HG03103 (cell line): ENCODE results near the gene FADD.
"Not testable (repeated sequence)": the region's sequence is repeated elsewhere in the genome, so short reads cannot be mapped to it uniquely, and the experiment has no call there.

Source experiments
- ATAC-seq: cut with Tn5 transposase; IDR thresholded peaks from one replicate; pipeline ENCODE4 v1.9.1; 2021; ENCODE audit warnings: low read depth; ENCODE audit not compliant: unreplicated experiment

Gene FADD

DNA sequence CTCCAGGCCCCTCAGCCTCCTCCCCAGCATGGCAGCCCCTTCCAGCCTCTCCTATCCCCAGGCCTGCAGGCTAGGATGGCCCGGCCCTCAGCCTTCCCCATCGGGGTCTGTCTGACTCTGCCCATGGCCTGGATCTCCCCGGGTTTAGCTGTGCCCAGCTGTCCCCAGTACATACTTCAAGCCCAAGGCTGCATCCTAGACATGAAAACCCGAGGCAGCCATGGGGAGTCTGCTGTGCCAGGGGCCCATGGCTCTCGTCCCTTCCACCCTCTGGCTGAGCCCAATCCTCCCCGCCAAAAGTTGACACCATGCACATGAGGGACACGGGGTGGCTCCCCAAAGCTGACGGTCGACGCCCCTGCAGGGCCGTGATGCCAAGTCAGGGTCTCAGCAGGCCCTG is 22.2 kb upstream of the FADD start:
- ATAC-seq = no peak

- no peak for ATAC-seq
Observed at GRCh38 chr11:70182266-70182665, 20.8 kb upstream of the FADD start.

DNA sequence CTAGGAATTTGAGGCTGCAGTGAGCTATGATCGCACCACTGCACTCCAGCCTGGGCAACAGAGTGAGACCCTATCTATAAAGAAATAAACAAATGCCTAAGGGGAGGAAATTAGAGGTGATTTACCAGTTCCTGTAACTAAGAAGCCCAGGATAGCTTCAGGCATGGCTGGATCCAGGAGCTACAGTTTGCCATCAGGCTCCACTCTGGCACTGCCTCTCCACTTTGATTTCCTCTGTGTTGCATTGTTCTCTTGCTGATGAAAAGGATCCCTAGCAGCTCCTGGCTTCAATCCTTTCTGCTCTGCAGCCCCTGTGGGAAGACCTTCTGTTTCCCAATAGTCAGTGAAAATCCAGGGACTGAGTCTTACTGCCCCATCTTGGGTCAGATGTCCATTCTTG is 20.1 kb upstream of the FADD start:
- ATAC-seq = no peak

- no peak for ATAC-seq
Observed at GRCh38 chr11:70183483-70184176, 19.5 kb upstream of the FADD start.

DNA sequence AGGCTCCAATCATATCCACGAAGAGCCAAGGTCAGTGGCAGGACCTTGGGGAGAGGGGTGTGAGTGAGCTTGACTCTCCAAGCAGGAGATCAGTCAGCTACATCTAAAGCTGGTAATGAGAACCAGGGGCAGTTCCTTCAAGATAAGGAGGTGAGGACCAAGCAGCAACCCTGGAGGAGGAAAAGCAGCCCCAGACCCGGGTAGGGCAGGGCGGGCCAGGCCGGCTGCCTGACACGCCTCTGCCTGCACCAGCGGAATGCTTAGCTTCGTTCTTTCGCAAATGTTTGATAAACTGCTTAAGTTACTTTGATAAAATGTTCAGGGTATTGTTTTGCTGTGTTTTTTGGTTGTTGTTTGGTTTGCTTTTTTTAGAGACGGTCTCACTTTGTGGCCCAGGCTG is 18.7 kb upstream of the FADD start:
- ATAC-seq = no peak

- no peak for ATAC-seq
Observed at GRCh38 chr11:70185348-70186055, 17.6 kb upstream of the FADD start.

DNA sequence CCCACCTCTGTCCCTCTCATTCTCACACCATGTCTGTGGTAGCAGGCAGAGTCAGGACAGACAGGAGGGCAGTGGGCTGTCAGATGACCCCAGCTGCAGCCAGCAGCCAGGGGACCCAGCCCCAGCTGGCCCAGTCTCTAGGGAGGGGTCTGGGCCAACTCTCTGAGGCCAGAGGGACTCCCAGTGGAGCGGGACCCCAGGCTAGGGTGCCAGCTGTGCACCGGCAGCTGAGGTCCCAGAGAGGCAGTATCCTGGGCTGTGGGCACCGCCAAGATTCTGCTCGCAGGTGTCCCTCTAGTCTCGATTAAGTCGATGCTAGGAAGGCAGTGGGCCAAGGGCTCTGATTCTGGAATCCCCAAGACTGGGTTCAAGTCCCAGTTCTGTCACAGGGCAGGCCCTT is 16.7 kb upstream of the FADD start:
- ATAC-seq = no peak

DNA sequence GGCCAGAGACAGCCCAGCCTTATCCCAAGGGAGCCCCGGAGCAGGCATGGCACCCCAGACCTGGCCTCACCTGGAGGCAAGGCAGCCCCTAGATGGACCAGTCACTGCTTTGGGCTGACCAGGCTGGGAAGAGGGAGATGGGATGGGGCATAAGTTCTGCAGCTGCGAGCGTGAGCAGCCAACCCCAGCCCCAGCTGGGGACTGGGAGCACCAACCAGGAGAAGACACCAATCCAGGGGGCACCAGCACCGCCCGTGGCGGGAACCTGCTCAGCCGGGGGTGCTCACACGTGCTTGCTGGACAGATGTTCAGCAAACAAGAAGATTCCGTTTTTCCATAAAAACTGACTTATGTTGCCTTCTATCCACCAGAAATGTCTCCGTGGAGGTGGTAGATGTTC is 16.2 kb upstream of the FADD start:
- no peak for ATAC-seq

- ATAC-seq = no peak
Observed at GRCh38 chr11:70187771-70188170, 15.3 kb upstream of the FADD start.

- no peak for ATAC-seq
Observed at GRCh38 chr11:70189622-70190021, 13.5 kb upstream of the FADD start.

DNA sequence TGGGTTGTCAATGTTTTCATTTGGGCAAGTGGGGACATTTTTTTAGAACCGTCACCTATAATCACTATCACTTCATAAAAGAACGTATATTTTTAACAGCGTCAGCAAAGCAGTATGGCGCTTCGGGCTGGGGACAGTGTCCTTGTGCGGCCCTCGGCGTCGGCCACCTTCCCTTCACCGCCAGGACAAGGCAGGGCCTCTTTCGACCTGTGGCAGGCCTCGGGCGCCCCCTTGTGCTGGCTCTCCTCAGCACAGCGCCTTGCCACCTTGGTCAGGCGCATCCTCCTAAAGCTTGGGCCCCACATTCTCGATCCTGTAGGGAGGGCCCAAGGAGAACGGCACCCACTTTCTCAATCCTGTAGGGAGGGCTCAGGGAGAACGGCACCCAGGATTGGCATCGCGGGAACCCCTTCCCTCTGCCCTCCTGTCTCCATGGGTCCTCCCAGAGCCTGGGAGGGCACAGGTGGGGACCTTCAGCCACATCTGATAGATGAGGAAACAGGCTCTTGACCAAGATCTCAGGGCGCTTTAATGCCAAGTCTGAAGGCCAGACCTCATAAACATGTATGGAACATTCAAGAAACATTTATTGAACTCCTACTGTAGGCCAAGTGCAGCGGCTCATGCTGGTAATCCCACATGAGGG is 11.5 kb upstream of the FADD start:
- ATAC-seq = no peak

GRCh38 chr11:70192666-70193410 is 10.3 kb upstream of the FADD start:
- no peak for ATAC-seq

DNA sequence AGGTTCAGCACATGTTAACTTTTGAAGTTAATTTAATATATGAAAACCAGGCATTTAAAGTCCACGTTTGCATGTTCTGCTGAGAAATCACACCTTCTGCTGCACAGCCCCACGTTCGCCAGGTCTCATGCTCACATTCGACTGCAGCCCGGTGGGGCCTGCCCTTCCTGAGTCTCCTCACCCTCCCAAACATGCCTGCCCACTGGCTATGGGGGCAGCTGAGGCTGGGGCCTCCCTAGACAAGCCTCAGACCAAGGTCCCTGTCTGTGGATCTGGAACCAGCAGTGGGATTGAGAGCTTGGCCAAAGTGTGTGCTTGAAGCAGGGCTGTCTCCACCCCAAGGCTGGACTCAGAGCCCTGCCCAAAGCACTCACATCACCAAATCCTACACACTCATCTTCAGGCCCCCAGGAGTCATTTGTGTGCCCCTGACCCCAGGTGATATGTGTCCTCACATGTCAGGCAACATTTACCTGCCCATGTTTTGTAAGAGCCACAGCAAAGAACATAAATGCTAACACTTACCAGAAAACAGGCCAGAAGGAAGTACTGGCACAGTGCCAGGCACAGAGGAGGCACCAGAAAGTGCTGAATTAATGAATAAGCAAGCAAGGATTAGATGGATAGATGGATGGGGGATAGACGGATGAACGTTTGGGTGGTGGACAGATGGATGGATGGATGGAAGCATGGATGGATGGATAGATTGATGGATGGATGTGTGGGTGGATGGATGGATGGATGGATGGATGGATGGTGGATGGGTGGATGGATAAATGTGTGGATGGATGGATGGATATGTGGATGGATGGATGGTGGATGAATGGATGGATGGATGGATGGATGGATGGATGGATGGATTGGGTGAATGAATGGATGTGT is 9.4 kb upstream of the FADD start:
- no peak for ATAC-seq

- ATAC-seq = no peak
Observed at GRCh38 chr11:70194792-70195791, 8.0 kb upstream of the FADD start.

- ATAC-seq = no peak
Observed at GRCh38 chr11:70200212-70200844, 2.8 kb upstream of the FADD start.

DNA sequence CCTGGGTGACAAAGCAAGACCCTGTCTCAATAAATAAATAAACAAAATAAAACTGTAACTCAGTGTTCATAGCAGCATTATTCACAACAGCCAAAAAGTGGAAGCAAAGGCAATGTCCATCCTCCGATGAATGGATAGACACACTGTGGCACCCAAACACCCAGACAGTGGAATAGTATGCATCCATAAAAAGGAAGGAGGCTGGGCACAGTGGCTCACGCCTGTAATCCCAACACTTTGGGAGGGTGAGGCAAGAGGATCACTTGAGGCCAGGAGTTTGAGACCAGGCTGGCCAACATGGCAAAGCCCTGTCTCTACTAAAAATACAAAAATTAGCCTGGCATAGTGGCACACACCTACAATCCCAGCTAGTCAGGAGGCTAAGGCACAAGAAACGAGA is 2.0 kb upstream of the FADD start:
- ATAC-seq = not testable (repeated sequence)

DNA sequence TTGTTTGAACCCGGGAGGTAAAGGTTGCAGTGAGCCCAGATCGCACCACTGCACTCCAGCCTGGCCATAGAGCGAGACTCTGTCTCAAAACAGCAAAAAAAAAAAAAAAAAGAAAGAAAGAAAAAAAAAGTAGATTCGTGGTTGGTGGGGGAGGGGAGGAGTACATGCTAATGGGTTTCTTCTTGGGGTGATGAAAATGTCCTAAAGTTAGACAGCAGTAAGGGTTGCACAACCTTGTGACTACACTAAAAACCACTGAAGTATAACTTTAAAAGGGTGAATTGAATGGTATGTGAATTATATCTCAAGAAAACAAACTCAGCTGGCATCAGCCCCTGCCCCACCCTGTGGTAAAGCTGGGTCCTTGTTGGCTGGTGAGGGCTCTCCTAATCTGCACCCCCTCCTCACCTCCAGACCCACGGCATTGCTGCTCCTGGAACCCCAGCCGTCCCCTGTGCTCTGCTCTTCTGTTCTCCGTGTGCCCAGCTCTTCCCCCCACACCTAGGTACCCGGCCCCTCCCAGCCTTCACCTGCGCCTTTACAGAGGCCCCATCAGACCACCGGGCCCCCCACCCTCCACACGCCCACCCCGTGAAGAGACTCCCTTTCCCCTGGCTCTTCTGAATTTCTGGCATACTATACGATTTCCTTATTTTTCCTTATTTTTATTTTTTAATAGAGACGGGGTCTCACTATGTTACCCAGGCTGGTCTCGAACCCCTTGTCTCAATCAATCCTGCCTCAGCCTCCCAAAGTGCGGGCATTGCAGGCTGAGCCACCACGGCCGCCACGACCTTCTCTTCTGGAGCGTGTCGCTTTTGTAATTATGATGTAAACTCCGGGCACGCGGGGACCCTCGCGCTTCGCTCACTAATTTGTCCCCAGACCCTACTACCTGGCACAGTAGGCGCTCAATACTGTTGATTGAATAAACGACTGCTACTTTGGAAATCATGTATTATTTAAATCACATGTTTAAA is 924 bp upstream of the FADD start:
- ATAC-seq = no peak
